ENCODE measurements around the gene ZFYVE16.
"Not testable (repeated sequence)": the region's sequence is repeated elsewhere in the genome, so short reads cannot be mapped to it uniquely, and the experiment has no call there.

The ZFYVE16 gene

DNA sequence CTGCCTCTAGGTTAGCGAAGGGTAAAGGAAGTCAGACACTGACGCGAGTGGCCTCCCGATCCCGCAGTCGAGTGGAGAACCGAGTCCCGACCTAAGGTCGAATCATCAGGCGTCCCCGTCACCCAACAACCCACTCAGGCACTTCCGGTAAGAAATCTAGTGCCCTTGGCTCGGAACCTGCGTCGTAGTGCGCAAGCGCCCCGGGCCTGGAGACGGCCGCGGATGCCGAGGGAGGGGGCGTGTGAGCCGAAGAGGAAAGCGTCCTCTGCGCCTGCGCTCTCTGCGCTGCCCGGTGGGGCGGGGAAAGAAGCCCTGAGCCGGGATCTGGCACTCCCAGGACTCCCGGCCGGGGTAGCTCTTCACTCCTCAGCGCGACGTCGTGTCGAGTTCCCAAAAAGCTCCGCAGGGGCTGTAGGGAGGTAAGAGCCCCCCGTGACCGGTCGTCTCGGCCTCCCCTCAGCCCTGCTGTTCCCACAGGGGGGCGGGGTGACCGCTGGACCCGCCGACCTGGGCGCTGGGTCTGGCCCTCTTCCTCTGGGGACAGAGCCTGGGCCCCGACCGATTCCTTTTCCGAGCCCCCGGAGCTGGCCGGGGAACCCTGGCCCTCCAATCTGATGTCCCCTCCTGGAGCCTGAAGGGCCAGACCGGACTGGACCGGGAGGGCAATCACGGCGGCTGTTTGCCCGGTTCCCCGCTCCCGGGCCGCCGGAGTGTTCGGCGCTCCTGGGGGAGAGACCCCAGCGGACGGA lies at the start of gene ZFYVE16:
ZFYVE16 (plus strand) TSS at position 330 of the 749 bp plus-strand sequence. CDS start 26,084 bp downstream, outside the sequence.
- DNase-seq: peak; percentile 75

DNA sequence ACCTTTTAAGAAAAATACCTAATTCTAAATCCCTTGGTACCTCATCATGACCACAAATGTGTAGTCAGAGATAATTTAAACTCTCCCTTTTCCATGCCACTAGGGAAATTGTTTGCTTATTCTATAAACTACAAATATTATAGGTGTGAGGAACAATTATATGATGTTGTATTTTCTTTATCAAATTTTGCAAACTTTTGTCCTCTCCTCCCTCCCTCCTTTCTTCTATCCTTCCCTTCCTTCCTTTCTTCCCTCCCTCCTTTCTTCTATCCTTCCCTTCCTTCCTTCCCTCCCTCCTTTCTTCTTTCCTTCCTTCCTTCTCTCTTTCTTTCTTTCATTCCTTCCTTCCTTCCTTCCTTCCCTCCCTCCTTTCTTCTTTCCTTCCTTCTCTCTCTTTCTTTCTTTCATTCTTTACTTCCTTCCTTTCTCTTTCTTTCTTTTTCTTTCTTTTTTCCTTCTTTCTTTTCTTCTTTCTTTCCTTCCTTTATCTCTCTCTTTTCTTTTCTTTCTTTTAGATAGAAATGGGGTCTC lies 46.9 kb upstream of the ZFYVE16 start:
- DNase-seq: no peak

DNA sequence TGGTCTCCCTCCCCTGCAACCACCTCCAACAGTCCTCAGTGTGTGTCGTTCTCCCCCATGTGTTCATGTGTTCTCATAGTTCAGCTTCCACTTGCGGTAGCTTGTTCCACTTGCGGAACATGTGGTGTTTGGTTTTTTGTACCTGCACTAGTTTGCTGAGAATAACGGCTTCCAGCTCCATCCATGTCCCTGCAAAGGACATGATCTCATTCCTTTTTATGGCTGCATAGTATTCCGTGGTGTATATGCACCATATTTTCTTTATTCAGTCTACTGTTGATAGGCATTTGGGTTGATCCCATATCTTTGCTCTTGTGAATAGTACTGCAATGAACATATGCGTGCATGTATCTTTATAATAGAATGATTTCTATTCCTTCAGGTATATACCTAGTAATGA lies 43.0 kb upstream of the ZFYVE16 start:
- no peak for DNase-seq

DNA sequence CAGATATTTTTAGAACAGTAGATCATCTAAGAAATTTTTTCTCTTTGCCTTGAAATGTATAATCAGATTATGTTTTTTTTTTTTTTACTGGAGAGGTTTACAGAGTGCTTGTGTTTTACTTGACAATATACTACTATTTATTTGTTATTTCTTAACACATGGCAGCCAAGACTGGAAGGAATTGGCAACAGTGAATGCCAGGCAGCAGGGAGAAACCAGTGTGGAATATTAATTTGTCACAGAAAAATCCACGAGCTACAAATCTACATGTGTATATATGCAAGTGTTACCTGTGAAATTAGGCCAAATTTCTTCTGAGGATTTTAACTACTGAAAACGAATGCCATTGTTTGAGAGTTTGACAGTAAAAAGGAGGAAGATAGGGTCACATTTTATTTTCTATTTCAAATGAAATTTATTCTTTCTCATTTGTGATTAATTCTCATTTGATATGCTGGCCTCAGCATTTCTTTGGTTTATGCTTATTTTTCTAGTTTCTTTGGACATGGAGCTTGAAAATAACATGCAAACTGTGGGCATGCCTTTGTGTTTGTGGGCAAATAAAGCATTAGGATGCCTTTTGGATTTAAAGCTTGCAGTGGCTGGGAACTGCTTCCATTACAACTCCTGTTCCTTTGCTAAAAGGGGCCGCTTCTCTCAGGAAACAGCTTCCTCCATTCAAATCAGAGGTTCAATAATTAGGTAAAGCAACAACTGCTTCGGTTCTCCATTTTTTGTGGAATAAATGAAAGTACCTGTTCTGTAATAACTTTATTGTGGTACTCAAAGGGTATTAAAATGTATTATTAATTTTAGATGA lies 39.0 kb upstream of the ZFYVE16 start:
- peak; percentile 38 for DNase-seq

DNA sequence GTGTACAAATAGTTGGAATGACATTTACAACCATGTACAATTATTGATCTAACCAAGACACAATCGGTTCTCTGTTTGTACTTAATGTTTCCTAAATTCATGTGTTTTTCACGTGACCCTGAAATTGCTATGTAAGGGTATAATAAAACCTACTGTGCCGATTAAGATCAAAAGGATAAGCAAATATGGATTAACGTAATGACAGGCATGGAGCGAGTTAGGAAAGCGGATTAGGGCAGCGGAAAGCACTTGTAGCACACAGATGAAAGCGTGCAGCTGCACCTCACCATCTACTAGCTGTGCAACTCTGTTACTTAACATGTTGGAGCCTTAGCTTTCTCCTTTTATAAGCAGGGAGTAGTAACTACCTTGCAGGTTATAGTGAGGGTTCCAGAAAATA lies 38.3 kb upstream of the ZFYVE16 start:
- peak; percentile 73 for DNase-seq

DNA sequence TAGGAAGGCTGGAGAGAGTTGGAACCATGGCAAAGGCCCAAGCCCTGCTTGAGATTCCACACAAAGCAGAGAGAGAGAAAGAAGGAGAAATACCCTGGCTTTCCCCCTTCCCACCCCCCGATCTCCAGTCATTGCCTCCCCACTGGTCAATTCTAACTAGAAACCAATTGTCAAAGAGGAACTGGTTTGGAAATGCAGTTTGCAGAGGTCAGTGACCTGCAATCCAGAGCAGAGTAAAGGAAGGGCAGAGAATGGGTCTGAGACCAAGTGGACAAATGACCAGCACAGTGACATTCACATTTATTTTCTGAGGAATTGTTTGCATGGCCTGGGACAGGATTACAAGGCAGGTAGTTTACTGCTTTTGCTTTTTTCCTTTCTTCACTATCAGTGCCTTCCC lies 37.5 kb upstream of the ZFYVE16 start:
- no peak for DNase-seq

DNA sequence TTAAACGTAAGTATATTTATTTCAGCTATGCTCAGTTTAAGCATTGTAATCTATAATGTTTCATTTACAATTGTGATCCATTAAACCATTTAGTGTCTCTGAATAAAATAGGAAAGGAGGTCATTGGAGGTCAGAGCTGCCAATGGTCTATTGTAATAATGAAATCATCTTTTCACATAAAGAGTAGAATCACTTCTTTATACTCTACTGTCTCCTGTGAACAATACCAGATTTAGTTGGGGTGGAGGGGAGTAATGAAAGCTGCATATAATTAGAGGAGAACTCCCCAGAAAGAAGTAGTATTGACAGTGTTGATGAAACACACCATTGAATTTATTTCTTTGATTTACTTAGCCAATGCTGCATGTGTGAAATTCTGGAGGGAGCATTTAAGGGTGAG lies 35.1 kb upstream of the ZFYVE16 start:
- no peak for DNase-seq

DNA sequence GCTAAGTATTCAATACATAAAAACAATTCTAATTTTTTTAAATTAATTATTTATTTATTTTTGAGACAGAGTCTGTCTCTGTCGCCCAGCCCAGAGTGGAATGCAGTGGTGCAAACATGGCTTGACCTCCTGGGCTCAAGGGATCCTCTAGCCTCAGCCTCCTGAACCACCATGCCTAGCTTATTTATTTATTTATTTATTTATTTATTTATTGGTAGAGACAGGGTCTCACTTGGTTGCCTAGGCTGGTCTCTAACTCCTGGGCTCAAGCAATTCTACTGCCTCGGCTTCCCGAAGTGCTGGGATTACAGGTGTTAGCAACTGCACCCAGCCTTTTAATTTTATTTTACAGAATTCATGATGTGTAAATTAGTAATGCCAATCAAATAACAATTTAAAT lies 33.7 kb upstream of the ZFYVE16 start:
- DNase-seq: no peak

DNA sequence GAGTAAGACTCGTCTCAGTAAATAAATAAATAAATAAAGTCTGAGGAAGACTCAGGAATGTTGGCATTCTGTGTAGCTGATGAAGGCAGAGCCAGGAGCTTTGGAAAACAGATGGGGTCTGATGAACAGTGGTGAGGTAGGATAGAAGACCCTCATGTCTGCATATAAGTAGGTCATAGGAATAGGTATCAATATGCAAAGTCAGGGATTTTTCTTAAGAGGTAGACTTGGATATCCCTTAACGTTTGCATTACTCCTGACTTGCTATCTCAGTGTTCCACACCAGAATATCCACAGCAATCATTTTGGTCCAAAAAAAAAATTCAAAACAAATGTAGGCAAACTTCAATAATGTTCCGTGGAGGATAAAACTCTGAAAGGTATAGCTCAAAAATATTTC lies 31.3 kb upstream of the ZFYVE16 start:
- no peak for DNase-seq

DNA sequence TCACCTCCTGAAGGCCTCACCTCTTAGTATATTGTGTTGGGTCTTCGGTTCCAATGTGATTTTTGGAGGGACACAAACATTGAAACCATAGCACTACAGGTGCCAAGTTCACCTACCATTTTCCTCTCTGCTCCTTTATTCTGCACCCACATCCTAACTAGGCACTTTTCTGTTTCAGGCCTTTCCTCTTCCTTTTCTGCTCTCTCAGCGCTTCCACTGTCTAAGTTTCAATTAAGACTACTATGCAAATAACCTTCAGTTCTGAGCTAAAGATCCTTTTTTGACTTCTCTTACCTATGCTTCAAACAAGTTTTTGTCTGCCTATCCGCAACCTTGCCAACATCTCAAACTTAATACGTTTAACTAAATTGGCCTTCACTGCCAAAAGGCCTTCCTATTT lies 25.4 kb upstream of the ZFYVE16 start:
- no peak for DNase-seq

DNA sequence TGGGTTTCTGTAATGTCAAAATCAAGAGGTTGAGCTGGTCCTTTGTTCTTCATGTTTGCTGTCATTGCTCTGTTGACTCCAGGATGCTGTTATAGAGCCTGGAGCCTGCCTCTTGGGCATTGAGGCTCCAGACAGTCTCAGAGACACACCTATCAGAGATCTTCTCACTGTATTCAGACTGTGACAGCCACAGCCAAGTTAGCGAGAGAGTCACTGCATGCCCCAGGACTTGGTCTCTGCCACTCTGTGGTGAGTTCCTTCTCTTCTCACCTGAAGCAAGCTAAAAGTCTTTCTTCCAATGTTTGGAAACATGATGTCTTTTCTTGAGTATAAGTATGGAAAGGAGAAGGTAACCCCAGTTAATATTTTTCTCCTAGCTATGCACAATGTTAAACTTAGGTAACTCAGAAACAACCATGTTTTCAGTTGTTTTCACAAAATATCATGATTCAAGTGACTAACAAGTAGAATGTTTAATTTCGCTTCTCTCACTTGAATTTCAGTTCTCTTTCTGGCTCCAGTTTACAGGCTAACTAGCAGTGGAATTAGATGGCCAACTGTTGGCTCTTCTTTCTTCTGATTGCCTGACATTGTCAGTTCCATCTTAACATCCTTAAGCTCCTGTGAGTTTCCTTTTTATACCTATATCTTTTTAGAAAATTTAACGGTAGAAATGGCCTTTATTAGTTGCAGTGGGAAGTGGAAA lies 20.6 kb upstream of the ZFYVE16 start:
- DNase-seq: no peak

DNA sequence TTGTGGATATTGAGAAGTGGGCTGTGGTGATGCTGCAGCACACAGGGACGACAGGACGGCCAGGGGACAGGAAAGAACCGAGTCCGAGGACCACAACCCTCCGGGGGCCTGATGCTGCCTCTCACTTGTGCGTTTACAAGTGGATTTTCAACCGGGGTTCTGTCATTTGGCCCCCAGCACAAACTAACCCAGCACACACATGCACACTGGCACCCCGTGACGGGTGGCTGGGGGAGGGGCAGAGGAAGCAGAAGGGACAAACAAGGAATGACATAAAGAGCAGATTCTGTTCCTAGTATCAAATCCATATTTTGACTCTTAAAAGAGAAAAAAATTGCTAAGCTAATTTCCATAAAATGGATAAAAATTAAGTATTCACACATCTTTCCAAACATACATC lies 18.3 kb upstream of the ZFYVE16 start:
- DNase-seq: no peak

DNA sequence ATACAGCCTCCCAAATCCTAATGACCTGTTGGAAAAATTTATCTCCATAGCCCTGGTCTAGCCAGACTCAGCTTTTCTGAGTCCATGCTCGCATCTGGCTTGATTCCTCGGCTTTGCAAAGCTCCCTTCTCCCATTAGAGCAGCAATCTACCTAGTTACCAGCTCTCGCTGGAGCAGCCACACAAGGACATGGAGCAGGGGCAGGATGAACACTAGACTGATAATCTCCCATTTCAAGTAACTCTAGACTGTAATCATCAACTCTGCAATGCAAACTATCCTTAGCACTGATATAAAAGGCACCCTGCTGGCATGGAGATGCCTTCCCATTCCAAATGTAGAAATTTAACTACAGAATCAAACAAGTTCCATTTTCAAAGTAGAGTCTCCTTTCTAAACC lies 17.5 kb upstream of the ZFYVE16 start:
- not testable (repeated sequence) for DNase-seq

DNA sequence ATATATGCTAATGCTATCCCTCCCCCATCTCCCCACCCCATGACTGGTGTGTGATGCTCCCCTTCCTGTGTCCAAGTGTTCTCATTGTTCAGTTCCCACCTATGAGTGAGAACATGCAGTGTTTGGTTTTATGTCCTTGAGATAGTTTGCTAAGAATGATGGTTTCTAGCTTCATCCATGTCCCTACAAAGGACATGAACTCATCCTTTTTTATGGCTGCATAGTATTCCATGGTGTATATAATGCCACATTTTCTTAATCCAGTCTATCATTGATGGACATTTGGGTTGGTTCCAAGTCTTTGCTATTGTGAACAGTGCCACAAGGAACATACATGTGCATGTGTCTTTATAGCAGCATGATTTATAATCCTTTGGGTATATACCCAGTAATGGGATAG lies 16.6 kb upstream of the ZFYVE16 start:
- DNase-seq: not testable (repeated sequence)

DNA sequence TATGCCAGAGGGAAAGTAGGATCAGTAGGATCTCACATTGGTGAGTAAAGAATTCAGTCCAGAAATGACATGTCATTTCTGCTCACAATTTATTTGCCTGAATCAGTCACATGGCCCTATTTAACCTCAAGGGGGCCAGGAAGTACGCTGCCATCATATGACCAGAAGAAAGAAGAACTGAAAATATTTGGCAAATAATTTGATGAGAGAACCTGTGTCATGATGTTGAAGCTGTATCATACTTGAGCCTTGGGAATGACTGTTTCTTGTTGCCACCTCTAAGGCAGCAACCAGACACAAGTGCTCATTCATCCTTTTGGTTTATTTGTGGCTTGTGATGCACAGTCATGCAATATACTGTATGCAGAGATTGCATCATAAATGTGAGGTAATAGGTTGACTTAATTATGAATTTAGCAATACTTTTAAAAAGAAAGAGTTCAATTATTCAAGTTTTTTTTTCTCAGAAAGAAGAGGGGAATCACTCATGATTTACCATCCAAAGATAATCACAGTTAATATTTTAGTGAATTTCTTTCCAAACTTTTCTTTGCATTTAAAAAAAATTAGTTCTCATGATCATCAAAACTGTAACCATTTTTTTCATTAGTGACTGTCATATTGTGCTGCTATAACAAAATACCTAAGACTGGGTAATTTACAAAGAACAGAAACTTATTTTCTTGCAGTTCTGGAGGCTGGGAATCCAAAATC lies 8.2 kb upstream of the ZFYVE16 start:
- no peak for DNase-seq

DNA sequence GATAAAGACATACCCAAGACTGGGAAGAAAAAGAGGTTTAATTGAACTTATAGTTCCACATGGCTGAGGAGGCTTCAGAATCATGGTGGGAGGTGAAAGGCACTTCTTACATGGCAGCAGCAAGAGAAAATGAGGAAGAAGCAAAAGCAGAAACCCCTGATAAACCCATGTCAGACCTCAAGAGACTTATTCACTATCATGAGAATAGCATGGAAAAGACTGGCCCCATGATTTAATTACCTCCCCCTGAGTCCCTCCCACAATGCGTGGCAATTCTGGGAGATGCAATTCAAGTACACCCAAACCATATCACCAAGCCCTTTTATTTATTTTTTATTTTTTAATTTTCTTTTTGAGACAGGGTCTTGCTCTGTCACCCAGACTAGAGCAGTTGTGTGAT lies 7.5 kb upstream of the ZFYVE16 start:
- not testable (repeated sequence) for DNase-seq

DNA sequence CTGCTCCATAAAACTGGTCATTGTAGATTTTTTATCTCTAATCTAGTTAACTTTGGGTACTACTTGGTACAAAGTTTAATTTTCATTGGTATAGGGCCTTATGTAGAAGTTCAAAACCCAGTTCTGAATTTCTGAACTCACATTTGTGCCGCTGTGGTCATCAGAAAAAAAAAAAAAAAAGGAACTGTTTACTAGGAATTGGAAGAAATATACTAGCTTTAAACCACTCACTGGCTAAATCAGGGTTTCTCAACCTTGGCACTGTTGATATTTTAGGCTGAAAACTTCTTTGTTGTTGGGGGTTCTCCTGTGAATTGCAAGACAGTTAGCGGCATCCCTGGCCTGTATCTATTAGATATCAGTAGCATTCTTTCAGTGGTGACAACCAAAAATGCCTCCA lies 4.1 kb upstream of the ZFYVE16 start:
- no peak for DNase-seq

DNA sequence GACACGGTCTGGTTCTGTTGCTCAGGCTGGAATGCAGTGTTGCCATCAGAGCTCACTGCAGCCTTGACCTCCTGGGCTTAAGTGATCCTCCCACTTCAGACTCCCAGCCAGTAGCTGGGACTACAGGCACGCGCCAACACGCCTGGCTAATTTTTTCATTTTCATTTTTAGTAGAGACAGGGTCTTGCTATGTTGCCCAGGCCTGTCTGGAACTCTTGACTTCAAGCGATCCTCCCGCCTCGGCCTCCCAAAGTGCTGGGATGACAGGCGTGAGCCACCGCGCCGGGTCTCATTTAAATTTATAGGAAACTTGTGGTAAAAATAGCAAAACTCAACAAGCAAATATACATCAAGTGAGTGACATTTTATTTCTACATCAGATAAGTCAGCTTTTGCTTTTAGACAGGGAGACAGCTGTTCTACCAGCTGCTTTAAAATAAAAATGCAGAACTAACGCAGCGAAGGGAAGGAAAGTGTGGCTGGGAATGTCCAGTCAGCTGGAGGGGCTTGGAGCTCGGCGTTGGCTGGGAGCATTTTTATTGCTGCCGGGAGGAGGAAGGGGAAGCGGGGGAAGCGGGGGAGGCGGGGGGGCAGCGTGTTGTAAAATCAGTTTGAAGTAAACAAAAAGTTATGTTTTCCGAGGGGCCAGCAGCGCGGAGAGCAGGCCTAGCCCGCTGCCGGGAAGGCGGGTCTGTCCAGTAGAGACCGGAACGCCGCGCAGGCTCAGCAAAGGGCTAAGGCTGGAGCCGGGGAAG lies 707 bp upstream of the ZFYVE16 start:
- no peak for DNase-seq

DNA sequence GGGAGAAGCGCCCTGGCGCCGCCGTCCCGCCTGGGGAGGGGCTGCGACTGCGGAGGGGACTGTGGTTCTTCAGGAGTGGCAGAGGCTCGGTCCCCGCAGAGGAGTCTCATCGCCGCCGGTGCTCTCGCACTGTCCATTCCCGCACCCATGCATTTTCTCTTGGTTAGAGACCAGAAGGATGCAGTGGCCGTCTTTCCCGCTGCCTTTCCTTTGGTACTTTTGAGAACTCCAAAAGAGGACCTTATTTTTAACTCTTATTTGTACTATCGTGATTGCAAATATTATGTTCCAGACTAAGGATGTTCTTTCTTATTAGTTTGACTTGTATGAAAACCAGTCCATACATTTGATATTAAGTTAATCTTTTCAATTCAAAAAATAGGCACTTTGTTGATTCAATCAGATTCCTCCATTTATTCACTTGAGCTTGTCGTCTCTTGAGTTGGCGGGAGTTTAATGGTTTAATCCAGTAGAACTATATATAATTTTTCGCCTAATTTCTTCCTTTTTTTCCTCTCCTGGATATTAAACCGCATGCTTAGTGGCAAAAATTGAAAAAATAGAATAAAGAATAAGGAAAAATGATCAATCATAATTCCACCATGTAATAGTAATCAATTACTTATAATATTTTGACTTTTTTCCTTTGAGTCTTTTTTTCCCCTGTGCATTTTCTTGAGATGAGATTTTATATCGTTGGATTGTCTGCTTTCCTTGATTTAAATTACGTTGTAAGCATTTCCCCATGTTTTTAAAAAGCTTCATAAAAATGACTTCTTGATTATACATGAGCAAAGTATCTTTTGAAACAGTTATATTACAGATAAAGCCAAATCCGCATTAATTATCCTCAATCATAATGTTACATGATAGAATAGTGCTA lies 861 bp downstream of the ZFYVE16 start:
- DNase-seq: peak; percentile 40

DNA sequence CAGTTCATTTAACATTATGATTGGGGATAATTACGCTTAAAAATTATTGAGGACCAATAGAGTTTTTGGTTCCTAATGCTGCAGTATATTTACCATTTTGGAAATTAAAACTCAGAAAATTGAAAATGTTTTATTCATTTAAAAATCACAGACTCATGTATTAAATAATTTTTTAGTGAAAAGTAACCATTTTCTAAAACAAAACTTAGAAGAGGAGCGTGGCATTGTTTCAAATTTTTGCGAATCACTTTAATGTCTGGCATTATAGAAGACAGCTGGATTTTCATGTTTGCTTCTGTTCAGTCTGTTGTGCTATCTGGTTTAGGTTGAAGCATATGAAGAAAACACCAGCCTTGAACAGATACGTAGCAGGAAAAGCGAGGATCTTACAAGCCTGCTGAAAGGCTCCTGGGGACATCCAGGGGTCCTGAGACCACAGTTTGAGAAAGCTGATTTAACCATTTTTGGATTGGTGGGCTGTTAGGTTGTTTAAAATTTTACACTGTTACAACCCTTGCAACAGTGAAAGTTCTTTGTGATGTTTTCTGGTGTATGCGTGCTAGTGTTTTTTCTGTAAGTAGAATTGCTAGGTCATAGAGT lies 1.6 kb downstream of the ZFYVE16 start:
- no peak for DNase-seq

Data from NCI-H526 treated with DMSO at 0.1 percent for 48 hours (cell line).